Liver (tissue), 9 donors: ENCODE results near the gene IGF2R. TPM values are rescaled to one million over a fixed set of nuclear protein-coding genes. Genes with fewer than 3 reads are reported as not detected.
A peak's percentile ranks its signal among the peaks of the same experiment; 100 is the strongest.
"Not testable (repeated sequence)": the region's sequence is repeated elsewhere in the genome, so short reads cannot be mapped to it uniquely, and the experiment has no call there.

Experiments
- DNase-seq: peaks from one replicate; pipeline ENCODE4 v3.0.0-alpha.2; 2017; ENCODE audit warnings: low spot score
- H3K27ac ChIP-seq, 2 donors: one replicate each; pipeline ENCODE4 v1.7.0; 2013; ENCODE audit warnings: inconsistent platforms in 2 of 2, low read length in 2 of 2, control low read depth in 1 of 2, low read depth in 1 of 2, mild to moderate bottlenecking in 1 of 2
- H3K27me3 ChIP-seq, 4 donors: one replicate each; pipeline versions ENCODE4 v1.6.1 to v1.7.0; 2013; ENCODE audit warnings: low read length in 3 of 4, inconsistent platforms in 1 of 4, mild to moderate bottlenecking in 1 of 4, moderate library complexity in 1 of 4; ENCODE audit not compliant: control insufficient read depth in 4 of 4, insufficient read depth in 4 of 4
- H3K36me3 ChIP-seq, 4 donors: one replicate each; pipeline versions ENCODE4 v1.6.1 to v1.7.0; 2013; ENCODE audit warnings: low read length in 3 of 4, mild to moderate bottlenecking in 3 of 4, low read depth in 1 of 4, moderate library complexity in 1 of 4; ENCODE audit not compliant: control insufficient read depth in 4 of 4, insufficient read depth in 3 of 4
- H3K4me1 ChIP-seq, 4 donors: one replicate each; pipeline versions ENCODE4 v1.6.1 to v1.7.0; 2013; ENCODE audit warnings: low read length in 3 of 4, mild to moderate bottlenecking in 3 of 4, moderate library complexity in 1 of 4; ENCODE audit not compliant: control insufficient read depth in 4 of 4, insufficient read depth in 4 of 4
- H3K4me3 ChIP-seq, 3 donors: one replicate each; pipeline versions ENCODE4 v1.6.1 to v1.7.0; 2013; ENCODE audit warnings: low read length in 3 of 3, control low read depth in 1 of 3, low read depth in 1 of 3, mild to moderate bottlenecking in 1 of 3
- H3K9ac ChIP-seq, 2 donors: one replicate each; pipeline ENCODE4 v1.7.0; 2013; ENCODE audit warnings: low read length in 2 of 2, mild to moderate bottlenecking in 2 of 2, moderate library complexity in 2 of 2, control low read depth in 1 of 2, low read depth in 1 of 2
- H3K9me3 ChIP-seq, 4 donors: one replicate each; pipeline versions ENCODE4 v1.6.1 to v1.7.0; 2013; ENCODE audit warnings: low read length in 3 of 4; ENCODE audit not compliant: control insufficient read depth in 4 of 4
- EGR1 ChIP-seq, 2 donors: IDR thresholded peaks; 2 replicates each; pipeline ENCODE4 v1.6.1; 2016 to 2018; ENCODE audit warnings: antibody characterized with exemption in 2 of 2, low read depth in 2 of 2
- FOXA1 ChIP-seq: IDR thresholded peaks from 2 replicates; pipeline ENCODE4 v1.6.1; 2016; ENCODE audit warnings: antibody characterized with exemption
- HNF4A ChIP-seq, 2 donors: conservative IDR thresholded peaks; 2 replicates each; pipeline ENCODE4 v1.6.1; 2016; ENCODE audit warnings: antibody characterized with exemption in 2 of 2, mild to moderate bottlenecking in 2 of 2
- HNF4G ChIP-seq: IDR thresholded peaks from 2 replicates; pipeline ENCODE4 v1.6.1; 2016; ENCODE audit warnings: antibody characterized with exemption
- JUND ChIP-seq, 2 donors: IDR thresholded peaks; 2 replicates each; pipeline ENCODE4 v1.6.1; 2016; ENCODE audit warnings: antibody characterized with exemption in 2 of 2
- RAD21 ChIP-seq, 2 donors: IDR thresholded peaks; 2 replicates each; pipeline ENCODE4 v1.6.1; 2016; ENCODE audit warnings: antibody characterized with exemption in 2 of 2, mild to moderate bottlenecking in 2 of 2
- REST ChIP-seq: IDR thresholded peaks from 2 replicates; pipeline ENCODE4 v1.6.1; 2016; ENCODE audit warnings: antibody characterized with exemption, mild to moderate bottlenecking
- RXRA ChIP-seq, 2 donors: IDR thresholded peaks; 2 replicates each; pipeline ENCODE4 v1.6.1; 2017 to 2018; ENCODE audit warnings: antibody characterized with exemption in 2 of 2, mild to moderate bottlenecking in 1 of 2
- SP1 ChIP-seq: IDR thresholded peaks from 2 replicates; pipeline ENCODE4 v1.6.1; 2018; ENCODE audit warnings: antibody characterized with exemption, mild to moderate bottlenecking
- YY1 ChIP-seq: IDR thresholded peaks from 2 replicates; pipeline ENCODE4 v1.6.1; 2016; ENCODE audit warnings: antibody characterized with exemption, mild to moderate bottlenecking
- WGBS: extraction: QIAGEN DNeasy Blood & Tissue Kit; methylation state at CpG from one replicate; pipeline ENCODE4 v1.1.7; 2013; 5-methylcytosine and 5-hydroxymethylcytosine counted together
- polyA plus RNA-seq, 2 donors: library from polyadenylated mRNA; stranded (reverse) in 1 of 2; unstranded in 1 of 2; fragments of 200-250 nt in 1 of 2; fragments of >200 nt in 1 of 2; fragmentation: Nextera tagmentation in 1 of 2; extraction: Ambion mirVana in 1 of 2; gene quantifications; one replicate each; pipeline versions ENCODE4 v1.2.1 to v1.2.3, GENCODE V29; 2013 to 2015
- total RNA-seq, 2 donors: library from RNA; depleted of rRNA; stranded (reverse); fragments of >200 nt; gene quantifications; one replicate each; pipeline ENCODE4 v1.2.3, GENCODE V29; 2014
- TF ChIP-seq, protein P1 (sequence below): IDR thresholded peaks from 2 replicates; pipeline ENCODE4 v1.6.1; 2016; ENCODE audit warnings: antibody characterized with exemption
- TF ChIP-seq, protein P2 (sequence below): IDR thresholded peaks from 2 replicates; pipeline ENCODE4 v1.6.1; 2016; ENCODE audit warnings: antibody characterized with exemption
- donor health status: healthy.
- donor health status: healthy.
- donor health status: healthy.
- donor health status: healthy.
- donor health status: healthy.

Gene IGF2R
- total and polyA plus RNA-seq, 4 donors = 16.6 to 84.9 (median 45.7) TPM

DNA sequence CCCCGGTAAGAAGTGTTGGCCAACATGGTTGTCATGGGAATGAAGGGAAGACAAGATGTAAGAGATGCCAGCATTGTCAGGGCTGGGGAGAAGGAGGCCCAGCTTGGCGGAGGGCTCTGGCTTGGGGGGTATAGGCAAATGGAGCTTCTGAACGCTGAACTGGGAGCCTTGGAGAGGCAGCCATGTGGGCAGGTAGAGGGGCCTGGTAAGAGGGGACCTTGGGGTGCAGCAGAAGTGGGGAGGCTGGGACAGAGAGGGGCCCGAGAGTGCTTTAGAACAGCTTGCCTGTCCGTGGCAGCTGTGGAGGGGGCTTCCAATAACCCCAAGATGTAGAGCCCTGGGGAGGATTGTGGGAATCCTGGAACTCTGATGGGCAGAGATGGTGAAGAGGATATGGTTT lies 155.7 kb downstream of the IGF2R start:
- no peak for TF ChIP-seq HNF4G
- no peak for TF ChIP-seq HNF4A (conservative IDR thresholded peaks at IDR 0.05)
- TF ChIP-seq, protein P1, sequence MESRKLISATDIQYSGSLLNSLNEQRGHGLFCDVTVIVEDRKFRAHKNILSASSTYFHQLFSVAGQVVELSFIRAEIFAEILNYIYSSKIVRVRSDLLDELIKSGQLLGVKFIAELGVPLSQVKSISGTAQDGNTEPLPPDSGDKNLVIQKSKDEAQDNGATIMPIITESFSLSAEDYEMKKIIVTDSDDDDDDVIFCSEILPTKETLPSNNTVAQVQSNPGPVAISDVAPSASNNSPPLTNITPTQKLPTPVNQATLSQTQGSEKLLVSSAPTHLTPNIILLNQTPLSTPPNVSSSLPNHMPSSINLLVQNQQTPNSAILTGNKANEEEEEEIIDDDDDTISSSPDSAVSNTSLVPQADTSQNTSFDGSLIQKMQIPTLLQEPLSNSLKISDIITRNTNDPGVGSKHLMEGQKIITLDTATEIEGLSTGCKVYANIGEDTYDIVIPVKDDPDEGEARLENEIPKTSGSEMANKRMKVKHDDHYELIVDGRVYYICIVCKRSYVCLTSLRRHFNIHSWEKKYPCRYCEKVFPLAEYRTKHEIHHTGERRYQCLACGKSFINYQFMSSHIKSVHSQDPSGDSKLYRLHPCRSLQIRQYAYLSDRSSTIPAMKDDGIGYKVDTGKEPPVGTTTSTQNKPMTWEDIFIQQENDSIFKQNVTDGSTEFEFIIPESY = no peak
- TF ChIP-seq REST = no peak
- TF ChIP-seq RAD21 (IDR thresholded peaks at IDR 0.05) = no peak
- TF ChIP-seq SP1 = no peak
- no peak for TF ChIP-seq FOXA1
- TF ChIP-seq, protein P2, sequence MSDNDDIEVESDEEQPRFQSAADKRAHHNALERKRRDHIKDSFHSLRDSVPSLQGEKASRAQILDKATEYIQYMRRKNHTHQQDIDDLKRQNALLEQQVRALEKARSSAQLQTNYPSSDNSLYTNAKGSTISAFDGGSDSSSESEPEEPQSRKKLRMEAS = no peak
- DNase-seq = no peak
- no peaks in the 10 kb centered on the region for H3K27me3 ChIP-seq
- H3K4me3 ChIP-seq = peak overlapping the region; percentile 50 to 56 (median 54)
- no peaks in the 10 kb centered on the region for H3K9me3 ChIP-seq
- WGBS = 45% methylated on average over 5 of the region's 5 CpGs
- H3K9ac ChIP-seq = peak overlapping the region; percentile 90 to 100
- H3K36me3 ChIP-seq = peaks cover 0 to 5% (median 0%) of the 10 kb centered on the region in 4 donors
- peak overlapping the region; percentile 98 for H3K27ac ChIP-seq
- H3K4me1 ChIP-seq = peaks cover 3 to 38% (median 16%) of the 10 kb centered on the region in 4 donors

DNA sequence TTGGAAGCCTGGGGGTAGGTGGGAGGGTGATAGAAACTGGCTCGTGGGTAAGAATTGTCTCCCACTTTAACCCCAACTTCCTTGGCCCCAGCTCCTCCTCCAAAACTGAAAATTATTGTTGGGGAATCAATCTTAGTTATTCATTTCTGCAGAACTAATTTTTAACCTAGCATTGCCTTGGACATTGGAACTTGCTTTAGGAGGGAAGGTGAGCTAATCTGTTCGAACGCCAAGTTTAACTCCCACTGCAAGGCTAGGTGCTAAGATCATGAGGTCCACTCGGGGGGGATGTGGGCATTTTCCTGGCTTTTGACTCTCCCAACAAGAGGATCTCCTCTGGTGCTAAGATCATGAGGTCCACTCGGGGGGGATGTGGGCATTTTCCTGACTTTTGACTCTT lies 156.2 kb downstream of the IGF2R start:
- not testable (repeated sequence) for H3K9me3 ChIP-seq

More for the DNA sequence above, 156.2 kb downstream of the IGF2R start:
- DNase-seq, H3K36me3 ChIP-seq, H3K27me3 ChIP-seq: not testable (repeated sequence)
- Histone ChIP-seq H3K4me3 (peak overlapping the region; percentile 50 to 56 (median 54)), H3K27ac (peak overlapping the region; percentile 98), H3K4me1 (peaks cover 3 to 39% (median 18%) of the 10 kb centered on the region in 4 donors), H3K9ac (peak overlapping the region; percentile 90 to 100)
- TF ChIP-seq HNF4A (conservative IDR thresholded peaks at IDR 0.05) = peak; percentile 88
- TF ChIP-seq SP1 = peak; percentile 81
- TF ChIP-seq RXRA (IDR thresholded peaks at IDR 0.05) = peak; percentile 64 to 79
- TF ChIP-seq RAD21 (IDR thresholded peaks at IDR 0.05) = peak; percentile 27 to 48
- peak; percentile 81 for TF ChIP-seq HNF4G
- TF ChIP-seq, protein P2 = peak; percentile 35
- peak; percentile 58 for TF ChIP-seq REST
- TF ChIP-seq EGR1 (IDR thresholded peaks at IDR 0.05; ENCODE audit: low read depth in 2 of 2) = peak in 1 of 2 donors; percentile 20
- peak in 1 of 2 donors; percentile 69 for TF ChIP-seq JUND (IDR thresholded peaks at IDR 0.05)
- TF ChIP-seq, protein P1 = peak; percentile 49
- peak; percentile 53 for TF ChIP-seq YY1
- WGBS = 45% methylated on average over 5 of the region's 5 CpGs
